Amniotic epithelial cell (primary cell): ENCODE results near the gene SLC1A6.
A peak's percentile ranks its signal among the peaks of the same experiment; 100 is the strongest.
"Not testable (repeated sequence)": the region's sequence is repeated elsewhere in the genome, so short reads cannot be mapped to it uniquely, and the experiment has no call there.

Experiments
- DNase-seq: peaks from one replicate; pipeline ENCODE4 v3.0.0-alpha.2; 2010; ENCODE audit warnings: low read depth

SLC1A6 gene

DNA sequence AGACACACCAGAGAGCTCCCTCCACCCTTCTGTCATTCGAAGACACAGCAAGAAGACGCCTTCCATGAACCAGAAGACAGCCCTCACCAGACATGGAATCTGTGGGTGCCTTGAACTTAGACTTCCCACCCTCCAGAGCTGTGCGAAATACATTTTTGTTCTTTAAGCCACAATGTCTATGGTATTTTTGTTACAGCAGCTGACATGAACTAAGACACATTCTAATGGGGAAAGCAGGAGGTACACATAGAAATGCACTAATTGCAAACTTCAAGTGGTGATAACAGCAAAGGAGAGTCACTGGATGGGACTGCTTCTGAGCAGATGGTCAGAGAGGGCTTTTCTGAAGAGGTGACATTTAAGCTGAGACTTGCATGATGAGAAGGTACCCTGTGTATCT lies 22.2 kb downstream of the SLC1A6 start:
- no peak for DNase-seq

DNA sequence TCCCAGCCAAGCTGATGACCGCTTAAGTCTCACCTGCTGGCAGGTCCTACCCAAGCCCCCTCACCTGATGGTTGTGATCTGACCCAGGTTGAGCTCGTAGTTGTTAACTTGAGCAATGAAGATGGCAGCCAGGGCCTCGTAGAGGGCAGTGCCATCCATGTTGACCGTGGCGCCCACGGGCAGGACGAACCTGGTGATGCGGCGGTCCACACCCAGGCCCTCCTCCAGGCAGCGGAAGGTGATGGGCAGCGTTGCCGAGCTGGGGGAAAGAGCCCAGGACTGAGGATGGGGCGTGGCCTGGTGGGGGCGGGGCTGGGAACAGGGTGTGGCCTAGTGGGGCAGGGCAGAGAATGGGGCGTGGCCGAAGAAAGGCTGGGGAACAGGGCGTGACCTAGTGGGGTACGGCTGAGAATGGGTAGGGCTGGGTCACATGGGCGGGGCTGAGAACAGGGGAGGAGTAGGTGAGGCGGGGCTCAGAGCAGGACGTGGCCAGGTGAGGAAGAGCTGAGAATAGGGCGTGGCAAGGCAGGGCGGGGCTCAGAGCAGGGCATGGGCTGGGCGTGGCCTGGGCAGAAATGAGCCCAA lies 25.5 kb downstream of the SLC1A6 start:
- no peak for DNase-seq

DNA sequence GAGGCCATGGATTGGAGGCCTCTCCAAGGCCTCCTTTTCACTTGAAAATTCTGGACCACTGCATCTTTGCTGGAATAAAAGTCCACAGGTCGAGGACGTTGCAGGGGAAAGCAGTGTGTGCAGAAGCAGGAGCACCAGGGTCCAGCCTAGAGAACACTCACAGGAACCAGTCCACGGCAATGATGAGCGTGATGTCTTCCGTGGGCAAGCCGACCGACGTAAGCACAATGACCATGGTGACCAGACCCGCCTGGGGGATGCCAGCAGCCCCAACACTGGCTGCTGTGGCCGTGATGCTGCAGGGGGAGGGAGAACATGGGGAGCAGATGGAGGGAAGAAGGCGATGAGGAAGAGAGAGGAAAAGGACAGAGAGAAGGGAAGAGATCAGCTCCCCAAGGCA lies 26.9 kb downstream of the SLC1A6 start:
- no peak for DNase-seq

DNA sequence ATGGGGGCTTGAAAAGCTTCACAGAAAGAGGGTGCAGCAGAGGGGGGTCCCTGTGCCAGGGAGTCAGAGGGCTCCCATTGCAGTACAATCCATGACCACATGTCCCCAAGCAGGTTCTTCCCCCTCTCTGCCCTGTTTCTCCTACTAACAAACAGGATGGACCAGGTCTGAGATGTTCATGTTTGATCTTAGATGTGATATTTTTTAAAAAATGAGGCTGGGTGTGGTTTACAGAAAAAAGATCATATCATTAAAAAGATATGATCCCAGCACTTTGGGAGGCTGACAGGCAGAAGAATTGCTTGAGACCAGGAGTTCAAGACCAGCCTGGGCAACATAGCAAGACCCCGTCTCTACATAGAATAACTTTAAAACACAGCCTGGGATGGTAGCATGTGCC lies 29.2 kb downstream of the SLC1A6 start:
- no peak for DNase-seq

DNA sequence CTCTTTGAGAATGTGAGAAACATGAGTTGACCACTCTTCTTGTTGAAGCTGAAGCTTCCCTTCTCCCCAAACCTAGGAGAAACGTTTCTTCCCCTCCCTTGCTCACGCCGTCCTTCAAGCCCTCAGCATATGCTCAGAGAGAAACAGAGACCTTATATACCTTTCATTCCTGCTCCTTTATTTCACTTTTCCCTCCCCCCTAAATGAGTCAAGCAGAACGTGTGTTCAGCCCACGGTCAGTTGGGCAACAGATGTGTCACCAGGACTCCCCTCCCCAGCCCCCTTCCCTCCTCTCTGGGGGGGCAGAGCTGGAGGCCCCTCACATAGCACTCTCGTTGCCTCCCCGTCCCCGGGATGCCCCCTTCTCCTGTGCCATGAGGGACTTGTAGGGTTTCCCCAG lies 29.8 kb downstream of the SLC1A6 start:
- DNase-seq: no peak

DNA sequence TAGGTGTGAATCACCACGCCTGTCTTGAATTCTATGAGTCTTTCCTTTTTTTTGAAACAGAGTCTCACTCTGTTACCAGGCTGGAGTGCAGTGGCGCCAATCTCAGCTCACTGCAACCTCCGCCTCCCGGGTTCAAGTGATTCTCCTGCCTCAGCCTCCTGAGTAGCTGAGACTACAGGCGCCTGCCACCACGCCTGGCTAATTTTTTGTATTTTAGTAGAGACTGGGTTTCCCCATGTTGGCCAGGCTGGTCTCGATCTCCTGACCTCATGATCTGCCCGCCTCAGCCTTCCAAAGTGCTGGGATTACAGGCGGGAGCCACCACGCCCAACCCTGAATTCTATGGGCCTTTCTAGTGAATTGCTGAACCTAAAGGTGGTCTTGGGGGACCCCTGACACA lies 30.3 kb downstream of the SLC1A6 start:
- not testable (repeated sequence) for DNase-seq

DNA sequence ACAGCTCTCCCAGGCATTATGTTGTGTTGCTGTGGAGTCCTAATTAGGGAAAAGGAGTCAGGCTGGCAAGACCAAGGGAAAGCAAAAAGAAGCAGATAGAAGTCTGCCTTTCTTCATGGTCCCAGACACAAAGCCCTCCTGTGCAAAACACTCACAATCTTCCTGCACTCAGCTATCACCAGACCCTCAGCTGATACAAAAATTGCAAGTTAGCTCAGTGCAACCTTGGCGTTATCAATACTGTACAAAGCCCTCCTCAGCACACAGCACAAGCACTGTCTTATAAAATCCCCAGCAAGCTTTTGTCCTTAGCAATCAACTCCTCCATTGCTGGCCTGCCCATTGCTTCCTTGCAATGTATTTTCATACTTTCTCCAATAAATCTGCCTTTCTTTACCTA lies 35.2 kb downstream of the SLC1A6 start:
- DNase-seq: no peak

DNA sequence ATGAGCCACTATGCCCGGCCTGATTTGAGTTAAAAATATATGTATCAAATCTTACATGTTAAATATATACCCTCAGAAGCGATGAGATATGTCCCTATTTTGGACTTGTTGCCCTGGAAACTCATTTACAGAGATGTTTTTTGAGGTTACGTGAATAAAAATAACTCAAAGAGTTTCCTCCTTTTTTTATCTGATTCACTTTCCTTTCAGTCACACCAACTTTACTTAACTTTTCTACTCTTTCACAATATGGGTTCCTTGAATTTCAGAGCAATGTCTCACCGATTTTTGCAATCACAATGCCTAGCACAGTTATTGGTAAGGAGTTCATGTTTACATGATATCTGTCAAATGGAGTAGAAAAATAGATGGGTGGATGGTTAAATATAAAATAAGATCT lies 36.1 kb downstream of the SLC1A6 start:
- DNase-seq: peak; percentile 3

DNA sequence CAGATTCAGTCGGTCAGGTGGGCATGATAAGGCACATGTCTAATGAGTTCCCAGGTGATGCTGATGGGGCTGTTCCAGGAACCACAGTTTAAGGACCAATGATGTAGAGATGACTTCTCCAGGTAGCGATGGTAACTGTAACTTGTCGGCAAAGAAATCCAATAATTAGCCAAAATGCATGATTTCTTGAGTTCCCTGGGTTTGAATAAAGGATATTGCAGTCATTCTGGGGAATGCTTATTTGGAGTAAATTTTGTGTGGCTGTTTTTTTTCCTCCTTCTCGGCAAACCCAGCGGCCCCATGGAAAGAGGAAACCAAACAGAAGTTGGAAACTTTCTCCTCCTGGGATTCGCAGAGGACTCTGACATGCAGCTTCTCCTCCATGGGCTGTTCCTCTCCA lies 38.5 kb downstream of the SLC1A6 start, which contains the start of gene OR7C2:
Gene OR7C2, plus strand, starts transcription at position 301 of the 400 bp plus-strand sequence. Its CDS starts 0 bp downstream, at position 301.
- DNase-seq: no peak

DNA sequence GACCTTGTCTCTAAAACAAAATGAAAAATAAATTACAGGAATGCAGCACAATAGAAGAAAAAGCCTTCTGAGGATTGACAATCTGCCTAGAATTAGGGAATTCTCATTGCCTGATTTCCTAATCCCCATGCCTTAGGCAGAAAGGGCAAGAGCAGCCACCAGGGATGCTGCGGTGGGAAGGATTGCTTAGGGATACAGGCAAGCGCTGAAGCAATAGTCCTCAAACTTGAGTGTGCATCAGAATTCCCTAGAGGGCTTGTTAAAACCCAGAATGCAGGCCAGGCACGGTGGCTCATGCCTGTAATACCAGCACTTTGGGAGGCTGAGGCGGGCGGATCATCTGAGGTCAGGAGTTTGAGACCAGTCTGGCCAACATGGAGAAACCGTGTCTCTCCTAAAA lies 39.4 kb downstream of the SLC1A6 start:
- no peak for DNase-seq

DNA sequence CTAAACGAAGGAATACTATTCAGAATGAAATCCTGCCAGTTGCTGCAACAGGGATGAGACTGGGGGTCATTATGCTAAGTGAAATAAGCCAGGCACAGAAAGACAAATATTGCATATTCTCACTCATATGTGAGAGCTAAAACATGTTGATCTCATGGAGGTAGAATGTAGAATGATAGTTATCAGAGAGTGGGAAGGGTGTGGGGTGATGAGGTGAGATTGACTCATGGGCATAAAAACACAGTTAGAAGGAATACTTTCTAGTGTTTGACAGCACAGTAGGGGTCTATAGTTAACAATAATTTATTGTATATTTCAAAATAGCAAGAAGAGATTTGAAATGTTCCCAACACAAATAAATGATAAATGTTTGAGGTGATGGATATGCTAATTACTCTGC lies 46.2 kb downstream of the SLC1A6 start:
- DNase-seq: no peak

DNA sequence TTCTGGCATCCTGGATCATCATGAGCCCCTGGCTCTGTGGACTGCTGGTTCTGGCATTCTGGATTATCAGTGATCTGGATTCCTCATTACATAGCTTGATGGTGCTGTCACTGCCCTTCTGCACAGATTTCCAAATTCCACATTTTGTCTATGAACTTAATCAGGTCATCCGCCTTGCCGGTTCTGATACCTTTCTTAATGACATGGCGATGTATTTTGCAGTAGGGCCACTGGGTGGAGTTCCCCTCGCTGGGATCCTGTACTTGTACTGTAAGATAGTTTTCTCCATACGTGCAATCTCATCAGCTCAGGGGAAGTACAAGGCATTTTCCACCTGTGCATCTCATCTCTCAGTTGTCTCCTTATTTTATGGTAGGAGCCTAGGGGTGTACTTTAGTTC lies 62.8 kb downstream of the SLC1A6 start:
- no peak for DNase-seq

DNA sequence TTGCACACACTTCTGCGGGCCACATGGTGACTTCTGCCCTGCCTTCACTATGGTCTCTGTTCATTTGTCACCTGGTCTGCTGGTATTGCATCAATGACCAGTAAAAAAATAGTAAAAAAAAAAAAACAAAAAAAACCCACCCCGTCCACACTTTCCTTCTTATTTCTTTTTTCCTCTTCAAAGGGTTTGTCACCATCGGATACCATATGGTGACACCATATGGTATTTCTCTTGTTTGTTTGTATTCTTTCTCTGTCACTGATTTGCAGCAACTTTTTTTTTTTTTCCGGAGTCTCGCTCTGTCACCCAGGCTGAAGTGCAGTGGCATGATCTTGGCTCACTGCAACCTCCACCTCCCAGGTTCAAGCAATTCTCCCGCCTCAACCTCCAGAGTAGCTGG lies 64.5 kb downstream of the SLC1A6 start:
- DNase-seq: no peak

DNA sequence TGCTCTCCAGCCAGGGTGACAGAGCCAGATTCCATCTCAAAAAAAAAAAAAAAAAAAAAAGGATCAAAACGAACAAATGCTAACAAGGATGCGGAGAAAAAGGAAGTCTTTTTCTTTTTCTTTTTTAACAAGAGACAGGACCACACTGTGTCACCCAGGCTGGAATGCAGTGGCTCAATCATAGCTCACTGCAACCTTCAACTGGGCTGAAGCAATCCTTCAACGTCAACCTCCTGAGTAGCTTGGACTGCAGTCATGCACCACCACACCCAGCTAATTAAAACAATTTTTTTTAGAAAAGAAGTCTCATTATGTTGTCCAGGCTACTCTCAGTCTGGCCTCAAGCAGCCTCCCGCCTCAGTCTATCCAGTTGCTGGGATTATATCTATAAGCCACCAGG lies 73.0 kb downstream of the SLC1A6 start:
- no peak for DNase-seq

DNA sequence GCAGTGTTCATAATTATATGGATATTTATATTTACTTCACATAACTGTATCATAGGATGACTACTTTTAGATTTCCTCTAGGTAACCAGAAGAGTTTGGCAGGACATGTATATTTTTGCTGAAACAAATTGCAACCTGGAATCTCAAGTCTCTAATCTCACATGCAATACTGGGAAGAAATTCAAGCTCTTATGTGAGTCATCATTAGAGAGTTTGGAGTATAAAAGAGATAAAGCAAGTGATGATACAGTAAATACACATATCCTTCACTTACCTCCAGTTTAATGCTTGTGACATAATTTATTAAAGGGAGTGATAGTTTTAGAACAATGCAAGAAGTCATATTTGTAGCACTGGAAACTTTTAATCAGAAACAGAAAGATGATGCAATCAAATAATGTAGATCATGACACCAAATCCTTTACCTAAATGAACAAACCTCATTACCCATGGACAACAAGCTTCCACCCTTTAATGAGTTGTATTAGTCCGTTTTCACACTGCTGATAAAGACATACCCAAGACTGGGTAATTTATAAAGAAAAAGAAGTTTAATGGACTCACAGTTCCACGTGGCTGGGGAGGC lies 77.9 kb downstream of the SLC1A6 start:
- no peak for DNase-seq
